PC-9 (cell line): ENCODE results near the gene CD44.

Source experiments
- EZH2 ChIP-seq: fragments of 200-600 bp; sonication (generic); IDR thresholded peaks from 2 replicates; pipeline ENCODE4 v1.8.0; 2017; ENCODE audit warnings: antibody characterized with exemption, low read depth
- TF ChIP-seq, protein P1 (sequence below): fragments of 200-600 bp; sonication (generic); conservative IDR thresholded peaks from 2 replicates; pipeline ENCODE4 v1.6.1; 2017; ENCODE audit warnings: mixed run types, antibody characterized with exemption, mild to moderate bottlenecking, moderate library complexity

DNA sequence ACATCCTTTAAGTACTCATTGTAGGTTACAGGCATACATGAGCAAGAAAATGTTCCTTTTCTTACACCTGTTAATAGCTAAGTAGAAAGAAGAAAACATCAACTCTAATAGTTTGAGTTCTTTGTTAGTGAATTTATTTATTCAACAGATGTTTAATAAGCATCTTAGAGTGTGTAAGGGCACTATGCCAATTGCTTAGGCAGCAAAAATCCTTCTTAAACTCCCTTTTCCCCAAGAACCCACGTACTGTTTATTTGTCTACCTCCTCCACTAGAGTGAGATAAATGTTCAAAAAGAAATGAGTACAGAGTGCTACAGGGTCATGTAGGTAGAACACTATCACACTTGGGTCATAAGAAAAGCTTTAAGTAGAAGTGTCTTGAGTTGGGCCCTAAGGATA lies 131.4 kb downstream of the CD44 start:
- TF ChIP-seq, protein P1, sequence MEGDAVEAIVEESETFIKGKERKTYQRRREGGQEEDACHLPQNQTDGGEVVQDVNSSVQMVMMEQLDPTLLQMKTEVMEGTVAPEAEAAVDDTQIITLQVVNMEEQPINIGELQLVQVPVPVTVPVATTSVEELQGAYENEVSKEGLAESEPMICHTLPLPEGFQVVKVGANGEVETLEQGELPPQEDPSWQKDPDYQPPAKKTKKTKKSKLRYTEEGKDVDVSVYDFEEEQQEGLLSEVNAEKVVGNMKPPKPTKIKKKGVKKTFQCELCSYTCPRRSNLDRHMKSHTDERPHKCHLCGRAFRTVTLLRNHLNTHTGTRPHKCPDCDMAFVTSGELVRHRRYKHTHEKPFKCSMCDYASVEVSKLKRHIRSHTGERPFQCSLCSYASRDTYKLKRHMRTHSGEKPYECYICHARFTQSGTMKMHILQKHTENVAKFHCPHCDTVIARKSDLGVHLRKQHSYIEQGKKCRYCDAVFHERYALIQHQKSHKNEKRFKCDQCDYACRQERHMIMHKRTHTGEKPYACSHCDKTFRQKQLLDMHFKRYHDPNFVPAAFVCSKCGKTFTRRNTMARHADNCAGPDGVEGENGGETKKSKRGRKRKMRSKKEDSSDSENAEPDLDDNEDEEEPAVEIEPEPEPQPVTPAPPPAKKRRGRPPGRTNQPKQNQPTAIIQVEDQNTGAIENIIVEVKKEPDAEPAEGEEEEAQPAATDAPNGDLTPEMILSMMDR, result no peak
- TF ChIP-seq EZH2, result no peak
